GM15510 (cell line): Measurements from ENCODE around the gene C6orf47.
A peak's percentile ranks its signal among the peaks of the same experiment; 100 is the strongest.

Experiments
- POLR2A ChIP-seq: IDR thresholded peaks from 3 replicates; pipeline ENCODE4 v1.6.1; 2011; ENCODE audit warnings: borderline replicate concordance; ENCODE audit not compliant: insufficient read length; ENCODE audit errors: extremely low read depth

The C6orf47 gene

DNA sequence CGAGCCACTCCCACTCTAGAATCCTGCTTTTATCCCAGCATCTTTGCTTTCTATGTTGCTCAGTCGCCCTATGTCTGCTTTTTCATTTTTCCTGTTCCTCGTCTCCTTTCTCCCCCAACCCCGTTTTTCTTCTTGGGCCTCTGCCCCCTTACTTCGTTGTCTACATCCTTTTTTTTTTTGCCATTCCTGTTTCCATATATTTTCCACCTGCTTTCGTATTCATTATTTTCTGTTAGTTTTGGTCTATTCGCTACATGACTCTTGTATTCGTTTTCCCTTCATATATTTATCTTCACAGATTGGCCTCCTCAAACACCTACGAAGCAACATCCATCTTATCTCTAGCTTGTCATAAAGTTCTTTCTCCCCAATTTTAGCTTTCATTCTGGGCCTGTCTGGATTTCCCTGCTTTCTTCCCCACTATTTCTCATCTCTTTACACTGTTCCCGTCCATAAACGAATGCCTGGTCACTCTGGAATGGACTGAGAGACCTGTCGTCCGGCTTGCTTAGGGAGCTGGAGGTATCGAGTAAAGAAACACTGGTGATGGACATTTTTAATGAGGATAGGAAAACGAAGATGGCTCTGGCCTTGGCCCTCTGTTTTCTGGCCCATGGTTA, 39.1 kb downstream of the C6orf47 start:
- no peak for TF ChIP-seq POLR2A

DNA sequence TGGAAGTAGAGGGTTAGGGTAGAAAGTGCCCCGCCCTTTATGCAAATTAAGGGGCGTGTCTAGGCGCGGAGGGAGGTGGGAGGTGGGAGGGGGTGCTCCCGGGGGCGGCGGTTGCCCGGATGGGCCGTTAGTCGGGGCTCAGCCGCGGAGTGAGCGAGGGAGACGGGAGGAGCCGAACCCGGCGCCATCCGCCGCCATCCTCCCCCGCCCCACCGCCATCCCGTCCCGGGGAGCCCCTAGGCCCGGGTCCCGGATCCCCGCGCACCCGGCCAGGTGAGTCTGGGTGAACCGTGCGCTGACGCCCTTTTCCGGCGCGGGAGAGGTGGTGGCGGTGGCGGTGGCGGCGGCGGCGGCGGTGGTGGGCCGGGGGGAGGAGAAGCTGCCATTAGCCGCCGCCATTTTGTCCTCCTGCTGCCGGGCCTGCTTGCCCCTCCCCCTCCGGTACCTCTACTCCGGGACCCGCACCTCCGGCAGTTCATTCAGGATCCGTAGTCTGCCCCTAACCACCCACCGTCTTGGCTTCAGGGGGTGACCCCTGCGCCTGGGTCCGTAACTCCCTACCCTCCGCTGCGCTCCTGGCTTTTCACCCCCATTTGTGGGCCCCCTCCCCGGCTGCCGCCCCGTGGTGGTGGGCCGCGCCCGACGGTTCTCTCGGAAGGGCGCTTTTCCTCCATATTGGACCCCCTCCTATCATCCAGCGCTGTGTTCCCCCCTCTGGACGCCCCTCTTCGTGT, 39.8 kb downstream of the C6orf47 start, which contains the start of gene PRRC2A:
Gene PRRC2A (plus strand): TSS at position 130 of the 734 bp plus-strand sequence. CDS start 2,075 bp downstream, outside the sequence.
- peak; percentile 76 for TF ChIP-seq POLR2A

- peak; percentile 81 for TF ChIP-seq POLR2A
Observed at GRCh38 chr6:31619805-31620585, 40.6 kb downstream of the C6orf47 start.

GRCh38 chr6:31617010-31617409, 43.6 kb downstream of the C6orf47 start:
- TF ChIP-seq POLR2A = no peak

DNA sequence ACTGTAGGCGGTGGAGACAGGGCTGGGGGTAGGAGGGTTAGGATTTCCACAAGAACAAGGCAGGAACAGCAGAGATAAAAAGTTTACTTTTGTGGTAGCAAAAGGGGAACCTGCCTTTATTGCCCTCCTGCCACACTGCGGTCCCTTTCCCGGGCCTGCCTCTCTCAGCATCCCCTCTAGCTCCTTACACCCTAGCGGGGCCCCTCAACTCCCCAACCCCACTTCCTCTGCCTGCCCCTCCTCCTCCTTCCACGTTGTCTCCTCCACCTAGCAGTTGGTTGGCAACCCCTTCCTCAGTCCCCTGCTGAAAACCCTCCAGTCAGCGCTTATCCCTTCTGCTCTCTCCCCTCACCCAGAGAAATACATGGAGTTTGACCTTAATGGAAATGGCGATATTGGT, 44.8 kb downstream of the C6orf47 start:
- no peak for TF ChIP-seq POLR2A

DNA sequence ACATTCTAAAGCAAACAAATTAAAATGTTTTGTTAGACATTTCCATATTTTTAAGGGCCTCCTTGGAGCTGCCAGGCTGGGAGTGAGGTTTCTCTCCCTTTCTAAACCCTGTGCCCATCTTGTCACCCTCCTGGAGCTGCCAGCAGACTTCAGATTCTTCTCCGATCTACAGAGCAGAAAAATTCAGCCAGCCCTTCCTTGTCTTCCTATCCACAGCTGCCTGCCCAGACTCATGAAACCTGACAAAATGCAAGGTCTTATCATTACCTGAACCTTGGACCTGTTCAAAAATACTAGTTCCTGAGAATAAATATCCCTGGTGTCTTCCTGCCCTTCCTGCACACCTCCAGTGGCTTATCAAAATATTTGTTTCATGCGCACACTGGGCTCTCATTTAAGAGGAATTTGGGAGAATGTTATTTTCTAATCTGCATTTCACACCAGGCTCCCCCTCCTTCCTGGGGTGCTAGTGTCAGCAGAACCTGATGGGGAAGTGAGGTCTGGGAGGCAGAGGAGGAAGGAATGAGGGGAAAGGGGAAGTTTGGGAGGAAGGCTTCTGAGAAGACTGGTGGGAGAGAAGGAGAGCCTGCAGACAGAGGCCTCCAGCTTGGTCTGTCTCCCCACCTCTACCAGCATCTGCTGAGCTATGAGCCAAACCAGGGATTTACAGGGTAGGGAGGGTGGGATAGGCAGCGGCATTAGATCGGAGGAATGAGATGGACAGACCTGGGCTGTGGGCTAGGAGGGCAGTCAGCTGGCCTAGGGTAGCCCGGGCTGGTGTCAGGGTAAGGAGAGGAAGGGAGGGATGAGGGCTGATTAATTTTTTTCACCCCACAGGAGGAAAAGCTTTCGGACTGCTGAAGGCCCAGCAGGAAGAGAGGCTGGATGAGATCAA, 45.6 kb downstream of the C6orf47 start, which contains the start of gene AIF1:
Gene AIF1 (plus strand): TSS at position 551 of the 895 bp plus-strand sequence. CDS start 96 bp downstream, at position 647.
- TF ChIP-seq POLR2A = no peak

DNA sequence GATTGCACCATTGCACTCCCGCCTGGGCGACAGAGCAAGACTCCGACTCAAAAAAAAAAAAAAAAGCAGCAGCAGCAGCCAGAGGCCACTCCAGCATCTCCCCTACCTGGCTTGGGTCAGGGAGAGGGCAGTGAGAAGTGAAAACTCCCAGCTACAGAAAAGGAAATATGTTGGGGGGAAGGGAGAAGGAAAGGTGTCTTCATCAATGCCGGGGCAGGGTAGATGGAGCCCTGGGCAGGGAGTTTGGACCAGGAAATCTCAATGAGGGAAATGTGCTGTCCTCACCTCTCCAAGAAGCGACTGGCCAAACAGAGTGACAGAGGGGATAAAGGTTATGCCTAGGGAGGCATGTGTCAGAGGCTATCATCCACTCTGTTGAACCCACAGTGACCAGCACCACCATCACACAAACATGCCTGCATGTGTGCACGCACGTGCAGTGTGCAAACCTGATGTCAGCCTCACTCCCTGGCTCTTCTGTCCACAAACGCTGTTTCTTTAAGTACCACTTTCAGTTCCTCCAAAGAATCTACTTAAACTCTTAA, 46.4 kb downstream of the C6orf47 start:
- TF ChIP-seq POLR2A = no peak

- no peak for TF ChIP-seq POLR2A
Observed at GRCh38 chr6:31610968-31611367, 49.6 kb downstream of the C6orf47 start.

- TF ChIP-seq POLR2A = no peak
Observed at GRCh38 chr6:31609519-31610406, 50.8 kb downstream of the C6orf47 start.
